K562 (cell line): ENCODE data around the gene ABCA10. TPM values are rescaled to one million over a fixed set of nuclear protein-coding genes. Genes with fewer than 3 reads are reported as not detected.

Source experiments
- BRD9 ChIP-seq: fragments of 450-650 bp; IDR thresholded peaks from 2 replicates; pipeline ENCODE4 v1.6.1; 2018; ENCODE audit warnings: low read depth; ENCODE audit not compliant: partially characterized antibody
- FOXA1 ChIP-seq: fragments of 450-650 bp; IDR thresholded peaks from 2 replicates; pipeline ENCODE4 v1.6.1; 2016; ENCODE audit warnings: mild to moderate bottlenecking, borderline replicate concordance
- GABPB2 ChIP-seq: fragments of 250-450 bp; sonication (Bioruptor Pico); conservative IDR thresholded peaks from 2 replicates; pipeline ENCODE4 v1.5.1; 2021; ENCODE audit warnings: mild to moderate bottlenecking
- HOXB6 ChIP-seq: fragments of 250-450 bp; sonication (Bioruptor Pico); IDR thresholded peaks from 2 replicates; pipeline ENCODE4 v1.5.1; 2022; ENCODE audit warnings: mild to moderate bottlenecking, borderline replicate concordance
- IFI16 ChIP-seq: fragments of 250-450 bp; sonication (Bioruptor Pico); IDR thresholded peaks from 2 replicates; pipeline ENCODE4 v2.1.2; 2022; ENCODE audit warnings: mild to moderate bottlenecking, inconsistent platforms
- KAT8 ChIP-seq: fragments of 450-650 bp; IDR thresholded peaks from 2 replicates; pipeline ENCODE4 v1.6.1; 2016; ENCODE audit warnings: low read depth, mild to moderate bottlenecking
- MCM2 ChIP-seq: fragments of 450-650 bp; IDR thresholded peaks from 2 replicates; pipeline ENCODE4 v1.6.1; 2017; ENCODE audit warnings: low read depth, mild to moderate bottlenecking
- NFE2 ChIP-seq: IDR thresholded peaks from 2 replicates; pipeline ENCODE4 v1.6.1; 2014; ENCODE audit warnings: antibody characterized with exemption, low read depth
- NFIC ChIP-seq: fragments of 450-650 bp; IDR thresholded peaks from 2 replicates; pipeline ENCODE4 v1.6.1; 2017; ENCODE audit warnings: mild to moderate bottlenecking, inconsistent platforms
- NR2C2 ChIP-seq, 2 experiments: fragments of 200-800 bp in 1 of 2; sonication (Bioruptor generic) in 1 of 2; sonication (generic) in 1 of 2; formaldehyde crosslinking in 1 of 2; IDR thresholded peaks; 2 replicates each; pipeline versions ENCODE4 v1.6.1 to v1.8.0; 2016 to 2022; ENCODE audit warnings: mild to moderate bottlenecking in 1 of 2, missing compliant biosample characterization in 1 of 2, missing genetic modification characterization in 1 of 2, missing genetic modification reagents in 1 of 2
- SIN3B ChIP-seq: fragments of 450-650 bp; IDR thresholded peaks from 2 replicates; pipeline ENCODE4 v1.6.1; 2017; ENCODE audit warnings: low read depth, mild to moderate bottlenecking, moderate library complexity
- THAP7 ChIP-seq: fragments of 250-450 bp; sonication (Bioruptor Pico); IDR thresholded peaks from 2 replicates; pipeline ENCODE4 v1.5.0; 2021
- USF2 ChIP-seq: sonication (generic); formaldehyde crosslinking; IDR thresholded peaks from 2 replicates; pipeline ENCODE4 v1.5.0; 2020; ENCODE audit warnings: missing genetic modification reagents
- ZNF133 ChIP-seq: fragments of 250-450 bp; sonication (Bioruptor Pico); IDR thresholded peaks from 2 replicates; pipeline ENCODE4 v1.4.0; 2020; ENCODE audit warnings: mild to moderate bottlenecking
- ZNF217 ChIP-seq: sonication (generic); formaldehyde crosslinking; IDR thresholded peaks from 2 replicates; pipeline ENCODE4 v1.8.0; 2022; ENCODE audit warnings: mild to moderate bottlenecking, missing genetic modification reagents
- ZNF24 ChIP-seq: fragments of 450-650 bp; IDR thresholded peaks from 2 replicates; pipeline ENCODE4 v1.6.1; 2016
- ZNF398 ChIP-seq: fragments of 250-450 bp; sonication (Bioruptor Pico); IDR thresholded peaks from 2 replicates; pipeline ENCODE4 v1.8.0; 2021; ENCODE audit warnings: moderate library complexity, mild to moderate bottlenecking, inconsistent platforms
- ZNF639 ChIP-seq, 2 experiments: fragments of 200-800 bp in 1 of 2; sonication (Bioruptor generic) in 1 of 2; sonication (generic) in 1 of 2; formaldehyde crosslinking in 1 of 2; IDR thresholded peaks in 1 of 2; conservative IDR thresholded peaks in 1 of 2; 2 replicates each; pipeline versions ENCODE4 v1.5.0 to v1.6.1; 2016 to 2020; ENCODE audit warnings: missing compliant biosample characterization in 1 of 2, missing genetic modification characterization in 1 of 2, missing genetic modification reagents in 1 of 2
- ZNF717 ChIP-seq: fragments of 250-450 bp; sonication (Bioruptor Pico); IDR thresholded peaks from 2 replicates; pipeline ENCODE4 v1.5.0; 2021
- ZNF740 ChIP-seq, 3 experiments: fragments of 200-800 bp in 1 of 3; sonication (Bioruptor generic) in 1 of 3; sonication (generic) in 1 of 3; formaldehyde crosslinking in 1 of 3; IDR thresholded peaks; 2 replicates each; pipeline versions ENCODE4 v1.6.1 to v1.8.0; 2016 to 2022; ENCODE audit warnings: mild to moderate bottlenecking in 2 of 3, missing compliant biosample characterization in 2 of 3, missing genetic modification characterization in 2 of 3, missing genetic modification reagents in 1 of 3
- polyA plus RNA-seq, 8 experiments: library from polyadenylated mRNA; depleted of rRNA in 4 of 8; stranded (reverse) in 5 of 8; unstranded in 3 of 8; fragments of >200 nt; fragmentation: Nextera tagmentation in 2 of 8; fragmentation: Illumina TruSeq in 1 of 8; extraction: Ambion mirVana in 2 of 8; extraction: Trizol in 1 of 8; gene quantifications; 2 replicates each; pipeline versions ENCODE4 v1.2.1 to v1.2.3, GENCODE V29; 2011 to 2014; ENCODE audit warnings: inconsistent platforms in 1 of 8, missing spikeins in 1 of 8
- total RNA-seq, 7 experiments: library from RNA; depleted of rRNA in 6 of 7; stranded (reverse); fragments of >200 nt in 6 of 7; fragmentation: Illumina TruSeq in 2 of 7; extraction: Trizol in 2 of 7; gene quantifications; 2 replicates each; pipeline versions ENCODE4 v1.2.1 to v1.2.3, GENCODE V29; 2011 to 2021; ENCODE audit warnings: low replicate concordance in 1 of 7

The ABCA10 gene
- total and polyA plus RNA-seq, 9 of the 15 experiments (the other 6 are each of a cell fraction or from before 2014, with no cell fraction given) = 0.04 to 0.45 (median 0.15) TPM; not detected in 1

- TF ChIP-seq FOXA1 (peak; percentile 76), IFI16 (CRISPR knock-in tag) (no peak), HOXB6 (CRISPR knock-in tag) (no peak), ZNF398 (no peak), NFIC (peak; percentile 29; the same call in 1 of the 2 replicates), ZNF717 (no peak), BRD9 (no peak), THAP7 (CRISPR knock-in tag) (no peak), USF2 (CRISPR knock-in tag) (no peak), NFE2 (0 out of 2 replicates have a peak, but pooled peaks have one; percentile 39), SIN3B (no peak), ZNF740 (CRISPR knock-in tag; IDR thresholded peaks at IDR 0.05) (no peak), ZNF740 (tag; IDR thresholded peaks at IDR 0.05) (no peak), ZNF24 (no peak), ZNF639 (CRISPR knock-in tag; conservative IDR thresholded peaks at IDR 0.05 in 1 of 2, IDR thresholded peaks at IDR 0.05 in 1 of 2) (peak in 1 of 2 experiments; percentile 47; a peak in 1 of 4 replicates), GABPB2 (CRISPR knock-in tag) (no peak), ZNF133 (CRISPR knock-in tag) (no peak), KAT8 (no peak), ZNF217 (CRISPR knock-in tag) (no peak), MCM2 (no peak), NR2C2 (CRISPR knock-in tag; IDR thresholded peaks at IDR 0.05) (no peak), NR2C2 (tag; IDR thresholded peaks at IDR 0.05) (peak; percentile 65)
Measured at GRCh38 chr17:69103557-69104233, 124.9 kb downstream of the ABCA10 start (continued).
